ENCODE results near the gene GAREM1.

DNA sequence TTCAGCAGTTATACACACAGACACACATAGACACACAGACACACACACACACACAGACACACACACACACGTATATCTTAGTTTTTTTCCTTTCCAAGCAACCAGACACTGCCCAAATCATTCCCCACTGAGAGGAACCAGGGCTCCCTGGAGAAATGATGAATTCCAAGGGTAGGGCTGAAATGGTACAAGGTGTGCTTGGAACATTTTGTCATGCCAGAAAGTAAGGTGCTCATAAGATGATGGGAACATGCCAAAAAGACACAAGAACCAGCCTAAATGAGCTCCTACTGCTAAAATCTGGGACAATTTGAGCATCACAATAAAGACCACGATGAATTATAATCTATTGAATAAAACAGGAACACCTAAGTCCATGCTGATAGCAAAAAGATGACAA lies 177.6 kb downstream of the GAREM1 start:
- TF ChIP-seq, protein P1, sequence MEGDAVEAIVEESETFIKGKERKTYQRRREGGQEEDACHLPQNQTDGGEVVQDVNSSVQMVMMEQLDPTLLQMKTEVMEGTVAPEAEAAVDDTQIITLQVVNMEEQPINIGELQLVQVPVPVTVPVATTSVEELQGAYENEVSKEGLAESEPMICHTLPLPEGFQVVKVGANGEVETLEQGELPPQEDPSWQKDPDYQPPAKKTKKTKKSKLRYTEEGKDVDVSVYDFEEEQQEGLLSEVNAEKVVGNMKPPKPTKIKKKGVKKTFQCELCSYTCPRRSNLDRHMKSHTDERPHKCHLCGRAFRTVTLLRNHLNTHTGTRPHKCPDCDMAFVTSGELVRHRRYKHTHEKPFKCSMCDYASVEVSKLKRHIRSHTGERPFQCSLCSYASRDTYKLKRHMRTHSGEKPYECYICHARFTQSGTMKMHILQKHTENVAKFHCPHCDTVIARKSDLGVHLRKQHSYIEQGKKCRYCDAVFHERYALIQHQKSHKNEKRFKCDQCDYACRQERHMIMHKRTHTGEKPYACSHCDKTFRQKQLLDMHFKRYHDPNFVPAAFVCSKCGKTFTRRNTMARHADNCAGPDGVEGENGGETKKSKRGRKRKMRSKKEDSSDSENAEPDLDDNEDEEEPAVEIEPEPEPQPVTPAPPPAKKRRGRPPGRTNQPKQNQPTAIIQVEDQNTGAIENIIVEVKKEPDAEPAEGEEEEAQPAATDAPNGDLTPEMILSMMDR (IDR thresholded peaks at IDR 0.05; ENCODE audit: insufficient read depth, low read depth, low read length) = no peak
- no peak for TF ChIP-seq EZH2 (IDR thresholded peaks at IDR 0.05; ENCODE audit: insufficient read depth, low read length)

Data from astrocyte (in vitro differentiated cells and primary cell).